Fibroblast of skin of back (primary cell): ENCODE results near the gene MR1. TPM values are rescaled to one million over a fixed set of nuclear protein-coding genes. Genes with fewer than 3 reads are reported as not detected.

ENCODE experiments used
- DNase-seq: peaks from one replicate; pipeline ENCODE4 v3.0.0-alpha.2; 2013
- polyA plus RNA-seq, 2 experiments: library from polyadenylated mRNA; unstranded; fragments of 120-200 nt; gene quantifications; one replicate each; pipeline ENCODE4 v1.2.1, GENCODE V29; 2013; ENCODE audit not compliant: insufficient read length in 2 of 2

MR1 gene
- 5.0 TPM for polyA plus RNA-seq (2013, experiment 1 of 2; ENCODE audit: insufficient read length)
- polyA plus RNA-seq (2013, experiment 2 of 2; ENCODE audit: insufficient read length), result 9.2 TPM

DNA sequence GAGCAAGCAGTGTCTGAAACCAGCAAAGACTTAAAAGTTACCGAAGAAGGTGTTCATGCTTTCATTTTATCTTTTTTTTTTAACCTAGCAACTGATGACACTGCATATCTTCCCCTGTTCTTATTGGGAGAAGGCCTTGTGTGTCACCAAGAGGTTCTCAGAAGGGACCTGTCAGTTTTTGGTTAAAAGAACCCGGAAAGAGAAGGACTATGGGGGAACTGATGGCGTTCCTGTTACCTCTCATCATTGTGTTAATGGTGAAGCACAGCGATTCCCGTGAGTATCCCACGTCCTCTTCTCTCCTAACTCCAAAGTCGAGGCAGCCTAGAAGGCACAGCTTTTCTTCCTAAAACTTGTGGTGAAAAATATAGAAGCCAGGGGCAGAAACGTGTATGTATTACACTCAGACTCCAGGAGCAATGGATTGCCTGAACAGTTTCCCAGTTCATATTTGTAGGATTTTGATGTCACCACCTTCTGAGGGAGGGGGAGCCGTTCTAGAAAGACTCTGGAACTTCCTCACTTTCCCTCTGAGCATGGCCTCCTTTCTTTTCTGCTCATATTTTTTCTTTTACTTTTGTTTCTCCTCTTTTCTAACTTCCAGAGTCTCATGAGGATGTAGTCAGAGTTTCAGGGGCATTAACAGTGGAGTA, at the start of gene MR1:
Gene MR1 (plus strand): TSS at position 185 of the 653 bp plus-strand sequence. CDS start 25 bp downstream, at position 210.
- peak; percentile 86 for DNase-seq

DNA sequence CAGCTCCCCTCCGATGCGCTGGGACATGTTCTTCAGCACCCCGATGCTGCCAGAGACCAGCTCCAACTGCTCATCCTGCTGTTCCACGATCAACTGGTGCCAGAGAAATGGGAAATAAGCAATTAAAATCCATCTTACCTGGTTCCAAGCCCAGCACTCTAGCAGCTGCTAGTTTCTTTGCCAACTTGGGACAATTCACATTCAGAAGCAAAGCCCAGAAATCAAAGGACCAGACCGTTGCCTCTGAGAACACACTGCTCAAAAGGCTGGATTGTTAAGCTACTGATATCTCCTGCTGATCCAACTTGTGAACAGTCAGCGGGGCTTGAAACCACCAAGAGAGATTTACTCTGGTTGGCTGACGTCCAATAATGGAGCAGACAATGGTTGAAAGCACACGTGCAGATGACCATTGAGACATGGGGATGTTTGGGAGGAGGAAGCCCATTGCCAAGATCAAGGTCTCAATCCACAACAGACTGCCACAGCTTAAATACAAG, 45.5 kb upstream of the MR1 start:
- DNase-seq, result no peak

GRCh38 chr1:180994262-180994661, 39.5 kb upstream of the MR1 start:
- peak; percentile 22 for DNase-seq

GRCh38 chr1:180997843-180998504, 35.8 kb upstream of the MR1 start:
- peak; percentile 44 for DNase-seq

- DNase-seq, result no peak
These were observed 32.5 kb upstream of the MR1 start for GRCh38 chr1:181001091-181001780.

DNA sequence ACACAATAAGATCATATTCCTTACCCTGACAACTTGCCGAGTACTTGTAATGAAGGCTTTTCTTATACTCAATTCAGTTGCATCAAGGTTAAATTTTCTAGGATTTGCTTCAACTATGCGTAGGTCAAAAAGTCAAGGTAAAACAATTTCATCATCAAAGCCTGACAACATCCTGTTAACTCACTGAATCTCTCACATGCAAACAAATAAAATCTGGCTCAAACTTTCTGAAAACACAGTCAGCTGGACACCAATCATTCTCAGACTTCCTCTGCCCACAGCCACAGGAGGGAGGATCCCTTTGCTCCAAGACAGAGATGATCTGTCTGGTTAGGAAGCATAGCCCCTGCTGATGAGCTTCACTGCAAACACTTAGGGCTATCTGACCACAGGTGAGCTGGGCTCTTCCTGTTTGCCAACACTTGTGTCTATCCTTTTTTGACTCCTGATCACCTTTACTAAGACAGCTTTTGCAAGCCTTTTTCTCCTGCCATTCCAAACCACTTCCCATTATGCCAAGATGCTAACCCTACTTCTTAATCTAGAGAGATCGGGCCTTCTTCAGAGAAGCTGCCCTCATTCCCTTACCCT, 31.1 kb upstream of the MR1 start:
- no peak for DNase-seq

GRCh38 chr1:181010789-181011188, 23.0 kb upstream of the MR1 start:
- DNase-seq, result peak; percentile 82

GRCh38 chr1:181011301-181012202, 22.2 kb upstream of the MR1 start:
- DNase-seq, result no peak

DNA sequence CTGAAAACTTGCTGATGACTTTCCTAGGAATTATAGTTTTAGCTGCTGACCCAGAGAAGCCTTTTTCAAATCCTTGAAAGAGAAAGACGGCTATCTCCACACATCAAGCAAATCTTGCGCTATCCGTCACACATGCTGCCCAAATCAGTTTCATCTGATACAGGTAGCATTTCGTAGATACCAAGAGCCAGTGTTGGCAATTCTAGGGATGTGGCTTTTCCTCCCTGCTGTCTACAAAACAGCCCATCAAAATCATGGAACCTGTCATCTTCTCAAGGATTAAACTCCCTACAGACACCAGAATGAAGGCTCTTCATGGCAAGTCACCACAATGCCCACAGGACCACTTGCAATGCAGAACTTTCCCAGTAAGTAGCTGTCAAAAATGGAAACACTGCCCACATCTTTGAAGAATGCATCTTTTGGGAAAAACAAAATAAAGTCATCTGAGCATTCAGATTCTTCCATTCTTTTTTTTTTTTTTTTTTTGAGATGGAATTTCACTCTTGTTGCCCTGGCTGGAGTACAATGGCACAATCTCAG, 21.5 kb upstream of the MR1 start:
- peak; percentile 34 for DNase-seq

GRCh38 chr1:181013144-181013543, 20.6 kb upstream of the MR1 start:
- DNase-seq, result no peak

- no peak for DNase-seq
These were observed 19.1 kb upstream of the MR1 start for GRCh38 chr1:181014477-181015250.

- DNase-seq, result no peak
These were observed 18.6 kb upstream of the MR1 start for GRCh38 chr1:181015251-181015615.

GRCh38 chr1:181016563-181016962, 17.2 kb upstream of the MR1 start:
- no peak for DNase-seq

DNA sequence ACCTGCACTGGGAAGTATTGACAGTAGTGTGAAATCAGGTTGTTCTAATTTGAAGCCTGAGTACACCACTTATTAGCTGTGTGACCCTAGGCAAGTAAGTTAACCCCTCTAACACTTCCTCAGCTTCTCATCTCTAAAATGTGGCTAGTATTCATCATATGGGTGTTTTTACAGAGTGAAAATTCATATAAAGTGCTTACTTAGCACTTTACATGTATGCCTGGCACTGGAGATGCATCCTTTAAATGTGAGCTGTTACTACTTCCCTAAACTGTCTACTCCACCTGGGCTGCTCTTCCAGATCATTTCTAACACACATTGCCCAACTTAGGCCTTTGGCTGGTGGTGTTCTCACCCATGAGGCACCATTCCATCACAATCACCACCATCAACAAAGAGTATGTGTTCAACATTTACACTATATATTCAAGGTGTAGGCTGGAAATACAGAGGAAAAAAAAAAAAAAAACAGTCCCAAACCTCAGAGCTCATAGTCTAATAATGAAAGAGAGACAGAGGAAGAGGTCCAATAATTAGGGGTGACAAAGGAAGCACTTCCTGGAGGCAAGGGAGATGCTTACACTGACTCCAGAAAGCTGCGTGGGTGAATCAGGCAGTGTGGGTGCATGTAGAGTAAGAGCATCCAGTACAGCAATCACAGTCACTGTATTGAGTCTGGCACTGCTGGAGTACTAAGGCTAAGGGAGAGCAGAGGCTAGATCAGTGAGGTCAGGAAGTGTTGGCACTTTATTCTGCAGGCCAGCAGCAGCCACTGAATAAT, 14.7 kb upstream of the MR1 start:
- DNase-seq, result no peak

- no peak for DNase-seq
These were observed 12.6 kb upstream of the MR1 start for GRCh38 chr1:181021159-181021558.

GRCh38 chr1:181021811-181022434, 11.9 kb upstream of the MR1 start:
- peak; percentile 76 for DNase-seq

DNA sequence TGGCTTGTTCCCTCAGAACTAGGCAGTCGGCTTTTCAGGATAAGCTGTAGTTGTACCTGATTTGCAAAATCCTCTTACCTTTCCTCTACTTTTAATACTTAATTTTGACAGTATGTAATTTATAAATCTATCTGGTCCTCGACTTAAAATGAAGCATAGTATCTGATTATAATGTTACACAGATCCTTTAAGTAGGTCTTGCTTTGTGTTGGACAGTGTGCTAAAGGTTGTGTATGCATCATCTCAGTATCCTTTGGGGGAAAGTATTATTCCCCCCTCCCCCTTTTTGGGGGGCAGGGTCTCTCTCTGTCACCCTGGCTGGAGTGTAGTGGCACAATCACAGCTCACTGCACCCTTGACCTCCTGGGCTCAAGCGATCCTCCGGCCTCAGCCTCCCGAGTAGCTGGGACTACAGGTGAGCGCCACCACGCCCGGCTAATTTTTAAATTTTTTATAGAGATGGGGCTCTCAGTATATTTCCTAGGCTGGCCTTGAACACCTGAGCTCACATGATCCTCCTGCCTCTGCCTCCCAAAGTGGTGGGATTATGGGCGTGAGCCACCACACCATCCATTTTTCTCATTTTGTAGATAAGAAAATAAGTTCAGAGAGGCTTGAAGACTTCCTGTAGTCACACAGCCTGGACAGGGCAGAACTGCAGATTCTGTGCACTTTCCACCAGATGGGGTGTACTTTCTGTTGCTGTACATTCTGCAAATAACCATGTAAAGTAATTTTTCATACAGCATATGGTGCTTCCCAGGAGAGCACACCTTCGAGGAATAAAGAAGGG, 10.3 kb upstream of the MR1 start:
- no peak for DNase-seq

- peak; percentile 89 for DNase-seq
These were observed 5.6 kb upstream of the MR1 start for GRCh38 chr1:181028196-181028595.

- peak; percentile 8 for DNase-seq
These were observed 5.2 kb upstream of the MR1 start for GRCh38 chr1:181028615-181029014.
